Germinal center (tissue), 1 donor: Measurements from ENCODE around the gene CCNK.

Experiments
- DNase-seq: peaks from one replicate; pipeline ENCODE4 v3.0.0; 2012; ENCODE audit warnings: mixed read lengths, low spot score

The CCNK gene

GRCh38 chr14:99535908-99536778, 54.9 kb downstream of the CCNK start:
- no peak for DNase-seq

DNA sequence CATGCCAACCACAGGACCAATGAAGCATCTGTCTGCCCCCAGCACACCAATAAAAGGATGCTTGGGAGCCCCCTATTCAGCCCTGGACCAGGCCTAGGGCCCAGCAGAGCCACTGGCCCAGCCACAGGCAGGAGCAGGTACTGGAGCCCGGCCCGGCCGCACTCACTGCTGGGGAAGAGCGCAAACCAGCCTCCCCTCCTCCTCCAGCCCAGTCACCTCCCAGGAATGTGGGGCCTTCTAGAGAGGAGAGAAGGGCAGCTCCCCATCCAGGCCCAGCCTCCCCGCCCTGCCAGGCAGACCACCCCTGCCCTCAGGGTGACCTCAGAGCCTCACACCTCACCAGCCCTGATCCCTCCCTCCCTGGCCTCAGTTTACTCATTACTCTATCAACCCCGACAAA, 56.2 kb downstream of the CCNK start:
- DNase-seq: no peak

- DNase-seq: no peak
These were observed 57.1 kb downstream of the CCNK start for GRCh38 chr14:99538275-99538674.

DNA sequence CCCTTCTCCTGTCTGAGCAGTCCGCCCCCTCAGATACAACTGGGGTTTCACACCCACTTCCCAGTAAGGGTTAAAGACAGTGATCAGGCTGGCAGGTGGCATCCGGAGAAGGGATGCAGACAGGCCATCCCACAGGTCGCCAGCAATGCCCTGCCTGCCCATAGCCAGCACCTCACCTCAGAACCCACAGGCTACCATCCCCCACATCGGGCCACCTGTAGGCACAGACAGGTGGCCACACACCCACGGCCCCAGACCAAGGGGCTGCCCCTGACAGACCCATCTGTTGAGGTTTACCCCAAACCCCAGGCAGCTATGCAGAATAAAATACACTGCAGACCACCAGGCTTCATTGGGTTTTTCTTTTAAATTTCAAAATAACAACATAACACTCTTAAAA, 57.5 kb downstream of the CCNK start:
- no peak for DNase-seq

GRCh38 chr14:99539491-99539890, 58.3 kb downstream of the CCNK start:
- no peak for DNase-seq

- DNase-seq: no peak
These were observed 59.2 kb downstream of the CCNK start for GRCh38 chr14:99540196-99541032.

DNA sequence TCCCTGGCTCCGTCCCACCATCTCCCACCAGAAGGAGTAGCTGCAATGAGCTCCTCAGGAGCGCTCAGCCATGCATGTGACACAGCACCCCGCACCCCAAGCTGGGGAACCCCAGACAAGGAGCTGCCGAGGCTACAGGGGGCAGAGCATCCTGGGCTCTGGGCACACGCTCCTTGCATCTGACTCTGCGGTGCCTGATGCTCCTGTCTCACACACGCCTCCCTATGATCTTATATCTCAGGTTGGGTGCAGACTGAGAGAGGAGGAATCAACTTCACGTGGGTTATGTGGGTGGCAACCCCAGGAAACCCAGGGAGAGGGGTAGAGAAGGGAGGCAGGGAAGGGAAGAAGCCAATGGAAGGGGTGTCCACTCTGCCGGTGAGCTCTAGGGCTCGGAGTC, 60.0 kb downstream of the CCNK start:
- no peak for DNase-seq

- no peak for DNase-seq
These were observed 60.7 kb downstream of the CCNK start for GRCh38 chr14:99541677-99542470.

DNA sequence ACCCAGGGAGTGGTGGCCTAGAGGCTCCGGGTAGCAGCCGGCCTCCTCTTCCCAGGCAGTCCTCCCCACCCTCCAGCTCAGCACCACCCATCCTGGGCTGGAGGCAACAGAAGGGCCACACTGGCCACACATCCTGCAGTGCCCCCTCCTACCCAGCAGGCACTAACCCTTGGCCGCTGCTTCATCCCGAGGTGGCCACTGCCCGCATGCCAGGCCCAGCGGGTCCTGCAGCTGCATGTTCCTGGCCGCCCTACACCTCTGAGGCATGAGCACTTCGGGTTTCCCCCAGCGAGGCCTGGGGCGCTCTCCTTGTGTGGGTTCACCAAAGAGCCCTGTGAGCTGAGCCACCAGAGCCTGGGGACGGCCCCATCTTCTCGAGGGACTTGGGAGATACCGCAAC, 61.4 kb downstream of the CCNK start:
- DNase-seq: no peak

DNA sequence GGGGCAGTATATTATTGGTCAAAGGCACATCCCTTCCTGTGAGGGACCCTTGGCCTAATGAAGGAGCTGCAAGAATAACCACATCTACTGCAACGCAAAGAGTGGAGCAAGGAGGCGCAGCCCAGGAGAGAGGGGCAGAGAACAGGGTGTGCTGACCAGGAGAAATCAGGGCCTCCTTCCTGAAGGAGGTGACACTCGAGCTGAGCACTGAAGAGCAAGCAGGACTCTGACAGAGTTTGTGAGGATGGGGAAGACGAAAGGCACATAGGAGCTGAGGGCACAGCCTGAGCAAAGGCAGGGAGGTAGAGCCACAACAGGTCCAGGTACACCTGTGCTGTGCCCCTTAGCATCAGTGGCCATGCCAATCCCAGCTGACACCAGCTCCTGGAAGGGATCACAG, 62.2 kb downstream of the CCNK start:
- no peak for DNase-seq

- DNase-seq: no peak
These were observed 62.8 kb downstream of the CCNK start for GRCh38 chr14:99543985-99544384.

DNA sequence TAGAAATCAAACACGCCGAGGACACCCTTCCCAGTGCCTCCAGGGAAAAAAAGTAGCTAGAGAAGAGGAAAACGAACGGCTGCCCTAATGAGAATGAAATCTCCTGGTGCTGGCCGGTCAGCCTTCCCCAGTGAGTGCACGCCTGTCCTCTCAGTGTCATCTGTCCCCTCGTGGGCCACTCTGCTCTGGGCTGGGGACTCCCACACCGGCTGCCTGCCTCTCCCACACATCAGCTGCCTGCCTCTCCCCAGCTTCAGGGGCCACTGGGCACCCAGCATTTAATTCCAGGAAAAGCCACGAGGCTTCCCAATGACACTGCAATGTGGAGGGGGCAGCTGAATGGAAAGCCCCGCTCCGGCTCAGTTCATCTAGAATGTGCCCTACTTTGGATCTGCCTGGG, 63.8 kb downstream of the CCNK start:
- DNase-seq: no peak

- DNase-seq: no peak
These were observed 64.4 kb downstream of the CCNK start for GRCh38 chr14:99545586-99545985.

DNA sequence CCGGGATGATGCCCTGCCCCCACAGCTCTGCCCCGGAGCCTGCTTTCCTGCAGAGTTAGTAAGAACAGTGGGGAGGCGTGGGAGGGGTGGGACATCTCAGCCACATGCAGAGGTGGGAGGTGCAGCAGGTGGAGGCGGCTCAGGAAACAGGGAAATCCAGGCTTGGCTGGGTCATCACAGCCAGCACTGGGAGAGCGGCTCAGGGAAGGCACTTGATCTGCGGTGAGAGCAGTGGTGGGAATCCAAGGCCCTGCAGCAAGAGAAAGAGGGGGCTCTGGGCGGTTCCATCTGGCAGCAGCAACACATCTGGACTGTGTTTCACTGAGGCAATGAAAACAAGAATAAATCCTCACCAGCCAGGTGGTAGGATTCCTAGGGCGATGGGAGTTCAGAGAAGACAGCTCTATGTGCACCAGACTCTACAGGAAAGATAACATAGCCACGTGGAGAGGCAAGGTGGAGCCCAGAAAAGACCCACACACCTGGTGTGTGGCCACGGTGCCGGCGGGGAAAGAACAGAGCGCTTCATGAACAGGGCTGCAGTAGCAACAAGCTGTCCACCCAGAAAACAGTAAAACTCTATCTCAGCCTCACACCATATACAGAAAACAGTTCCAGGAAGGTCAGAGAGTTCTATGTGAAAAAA, 65.1 kb downstream of the CCNK start:
- no peak for DNase-seq

DNA sequence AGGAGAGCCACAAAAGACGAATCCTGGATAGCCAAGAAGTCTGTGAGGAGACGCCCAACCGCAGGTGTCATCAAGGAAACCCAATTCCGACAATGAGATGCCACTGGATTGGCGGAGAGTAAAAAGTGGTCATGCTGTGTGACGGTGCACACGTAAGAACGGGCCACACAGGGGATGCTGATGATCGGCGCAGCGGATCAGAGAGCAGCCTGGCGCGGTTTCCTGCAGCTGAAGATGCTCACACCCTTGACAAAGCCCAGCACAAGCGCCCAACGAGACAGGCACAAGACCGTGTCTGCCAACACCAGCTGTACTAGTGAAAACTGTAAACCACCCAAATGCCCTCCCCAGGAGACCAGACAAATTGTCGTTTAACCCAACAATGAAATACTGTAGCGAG, 67.0 kb downstream of the CCNK start:
- no peak for DNase-seq

DNA sequence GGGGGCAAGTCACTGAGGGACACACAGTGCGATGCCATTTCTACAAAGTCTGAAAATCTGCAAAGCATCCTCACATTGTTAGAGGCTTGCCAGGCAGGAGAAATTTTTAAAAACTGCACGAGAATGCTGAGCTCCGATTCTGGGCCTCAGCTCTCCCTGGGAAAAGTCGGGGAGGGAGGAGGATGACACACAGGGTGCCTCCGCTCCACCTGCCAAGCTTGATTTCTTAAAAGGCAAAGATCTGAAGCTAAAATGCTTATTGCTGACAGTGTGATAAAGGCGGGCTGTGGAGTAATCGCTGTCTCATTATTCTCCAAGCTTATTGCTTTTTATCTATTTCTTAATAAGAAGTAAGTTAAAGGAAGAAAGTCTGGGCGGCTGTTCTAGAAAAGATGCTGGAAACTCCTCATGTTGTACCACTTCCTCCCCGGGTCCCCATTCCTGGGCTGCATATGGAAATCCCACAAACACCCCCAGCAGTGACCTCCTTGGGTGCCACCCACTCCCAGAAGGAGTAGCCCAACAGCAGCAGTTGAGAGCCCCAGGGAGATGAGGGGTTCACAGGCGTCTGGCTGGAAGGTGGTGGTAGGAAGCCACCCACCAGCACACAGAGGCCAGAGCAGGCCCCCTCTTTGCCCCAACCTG, 67.8 kb downstream of the CCNK start:
- no peak for DNase-seq

DNA sequence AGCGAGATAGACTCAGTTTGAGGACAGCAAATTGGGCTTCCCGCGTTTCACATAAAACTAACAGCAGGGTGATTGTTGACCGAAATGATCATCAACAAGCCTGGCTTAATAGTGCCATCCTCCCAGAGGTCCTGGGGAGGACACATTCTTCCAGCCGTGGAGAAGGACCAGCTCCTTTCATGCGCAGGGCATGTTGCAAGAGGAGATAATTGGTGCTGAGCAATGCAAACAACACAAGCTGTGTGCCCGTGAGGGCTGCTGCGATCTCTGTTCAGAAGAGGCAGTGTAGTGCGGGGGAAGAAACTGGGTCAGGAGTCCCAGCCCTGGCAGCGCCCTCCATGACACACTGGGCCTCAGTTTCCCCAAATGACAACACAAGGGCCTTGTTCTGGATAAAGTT, 68.5 kb downstream of the CCNK start:
- DNase-seq: no peak

- no peak for DNase-seq
These were observed 69.3 kb downstream of the CCNK start for GRCh38 chr14:99550387-99550992.

GRCh38 chr14:99551034-99551922, 70.1 kb downstream of the CCNK start:
- DNase-seq: no peak

- DNase-seq: no peak
These were observed 70.9 kb downstream of the CCNK start for GRCh38 chr14:99552021-99552553.
